ENCODE results near the gene KPRP.

The KPRP gene

GRCh38 chr1:152759453-152760173 lies 1.8 kb downstream of the KPRP start:
- no peak overlapping the region for H3K4ac ChIP-seq (ENCODE audit: low read depth in 1 of 2, low read length in 2 of 2)
- no peak overlapping the region for H2BK5ac ChIP-seq (ENCODE audit: low read depth, low read length, poor library complexity, severe bottlenecking)
- H2BK12ac ChIP-seq (ENCODE audit: low read length in 2 of 2): no peak overlapping the region
- WGBS: 76% methylated on average over 8 of the region's 8 CpGs
- no peaks in the 10 kb centered on the region for H3K27me3 ChIP-seq (ENCODE audit: control insufficient read depth in 1 of 2, insufficient read depth in 1 of 2, low read length in 2 of 2)
- H3K23ac ChIP-seq (ENCODE audit: low read length in 2 of 2): no peak overlapping the region
- H3K4me1 ChIP-seq (ENCODE audit: control insufficient read depth, insufficient read depth, low read depth, low read length): no peaks in the 10 kb centered on the region
- H2AK5ac ChIP-seq (ENCODE audit: low read length, severe bottlenecking): no peak overlapping the region
- H3K18ac ChIP-seq (ENCODE audit: low read depth in 1 of 2, low read length in 2 of 2): no peak overlapping the region
- H4K91ac ChIP-seq (ENCODE audit: low read length): no peak overlapping the region
- H3K79me1 ChIP-seq (replicated peaks; ENCODE audit: low read length, poor library complexity, severe bottlenecking): no peaks in the 10 kb centered on the region
- no peaks in the 10 kb centered on the region for H3K9me3 ChIP-seq (ENCODE audit: control insufficient read depth, low read length)
- H3K4me3 ChIP-seq (ENCODE audit: insufficient read depth in 1 of 2, low read depth in 1 of 2, low read length in 2 of 2): no peak overlapping the region
- no peak overlapping the region for H4K8ac ChIP-seq (ENCODE audit: low read length)
- no peak overlapping the region for H2AFZ ChIP-seq (ENCODE audit: low read depth, low read length)
- H3K9ac ChIP-seq (ENCODE audit: low read length): no peak overlapping the region
- H3K14ac ChIP-seq (ENCODE audit: low read length in 2 of 2): no peak overlapping the region
- no peak for DNase-seq
- H2BK120ac ChIP-seq (ENCODE audit: low read depth, low read length): no peak overlapping the region
- no peak overlapping the region for H3K27ac ChIP-seq (ENCODE audit: low read length, poor library complexity, severe bottlenecking)
- H3K36me3 ChIP-seq (ENCODE audit: control insufficient read depth in 1 of 2, insufficient read depth in 2 of 2, low read depth in 1 of 2, low read length in 2 of 2): no peaks in the 10 kb centered on the region
- no peak overlapping the region for H2BK15ac ChIP-seq (ENCODE audit: low read depth, poor library complexity, severe bottlenecking)
- no peak overlapping the region for H3K4me2 ChIP-seq (ENCODE audit: low read length, poor library complexity, severe bottlenecking)

- Histone ChIP-seq H3K9ac (ENCODE audit: low read length) (no peak overlapping the region), H3K27me3 (ENCODE audit: control insufficient read depth in 1 of 2, insufficient read depth in 1 of 2, low read length in 2 of 2) (no peaks in the 10 kb centered on the region), H3K4me1 (ENCODE audit: control insufficient read depth, insufficient read depth, low read depth, low read length) (no peaks in the 10 kb centered on the region), H3K79me1 (replicated peaks; ENCODE audit: low read length, poor library complexity, severe bottlenecking) (no peaks in the 10 kb centered on the region), H3K4me3 (ENCODE audit: insufficient read depth in 1 of 2, low read depth in 1 of 2, low read length in 2 of 2) (no peak overlapping the region), H2BK5ac (ENCODE audit: low read depth, low read length, poor library complexity, severe bottlenecking) (no peak overlapping the region), H2BK12ac (ENCODE audit: low read length in 2 of 2) (no peak overlapping the region), H4K91ac (ENCODE audit: low read length) (no peak overlapping the region), H3K9me3 (ENCODE audit: control insufficient read depth, low read length) (no peaks in the 10 kb centered on the region), H2BK15ac (ENCODE audit: low read depth, poor library complexity, severe bottlenecking) (no peak overlapping the region), H3K18ac (ENCODE audit: low read depth in 1 of 2, low read length in 2 of 2) (no peak overlapping the region), H3K14ac (ENCODE audit: low read length in 2 of 2) (no peak overlapping the region), H3K4ac (ENCODE audit: low read depth in 1 of 2, low read length in 2 of 2) (no peak overlapping the region), H3K27ac (ENCODE audit: low read length, poor library complexity, severe bottlenecking) (no peak overlapping the region), H4K8ac (ENCODE audit: low read length) (no peak overlapping the region), H3K23ac (ENCODE audit: low read length in 2 of 2) (no peak overlapping the region), H2AK5ac (ENCODE audit: low read length, severe bottlenecking) (no peak overlapping the region), H3K36me3 (ENCODE audit: control insufficient read depth in 1 of 2, insufficient read depth in 2 of 2, low read depth in 1 of 2, low read length in 2 of 2) (no peaks in the 10 kb centered on the region), H2AFZ (ENCODE audit: low read depth, low read length) (no peak overlapping the region), H2BK120ac (ENCODE audit: low read depth, low read length) (no peak overlapping the region), H3K4me2 (ENCODE audit: low read length, poor library complexity, severe bottlenecking) (no peak overlapping the region)
- 87% methylated on average over 31 of the region's 31 CpGs for WGBS
- no peak for DNase-seq
Observed at GRCh38 chr1:152760551-152761190, 2.8 kb downstream of the KPRP start.

GRCh38 chr1:152761609-152762213 lies 3.9 kb downstream of the KPRP start:
- H2BK120ac ChIP-seq (ENCODE audit: low read depth, low read length): no peak overlapping the region
- no peaks in the 10 kb centered on the region for H3K36me3 ChIP-seq (ENCODE audit: control insufficient read depth in 1 of 2, insufficient read depth in 2 of 2, low read depth in 1 of 2, low read length in 2 of 2)
- no peaks in the 10 kb centered on the region for H3K79me1 ChIP-seq (replicated peaks; ENCODE audit: low read length, poor library complexity, severe bottlenecking)
- no peak overlapping the region for H2BK15ac ChIP-seq (ENCODE audit: low read depth, poor library complexity, severe bottlenecking)
- no peak overlapping the region for H2BK5ac ChIP-seq (ENCODE audit: low read depth, low read length, poor library complexity, severe bottlenecking)
- H4K91ac ChIP-seq (ENCODE audit: low read length): no peak overlapping the region
- H3K4me2 ChIP-seq (ENCODE audit: low read length, poor library complexity, severe bottlenecking): no peak overlapping the region
- WGBS: 84% methylated on average over 3 of the region's 3 CpGs
- no peak overlapping the region for H3K23ac ChIP-seq (ENCODE audit: low read length in 2 of 2)
- no peaks in the 10 kb centered on the region for H3K27me3 ChIP-seq (ENCODE audit: control insufficient read depth in 1 of 2, insufficient read depth in 1 of 2, low read length in 2 of 2)
- peak overlapping the region; percentile 3 for H3K9ac ChIP-seq (ENCODE audit: low read length)
- H3K4ac ChIP-seq (ENCODE audit: low read depth in 1 of 2, low read length in 2 of 2): no peak overlapping the region
- H2BK12ac ChIP-seq (ENCODE audit: low read length in 2 of 2): no peak overlapping the region
- no peak overlapping the region for H3K4me3 ChIP-seq (ENCODE audit: insufficient read depth in 1 of 2, low read depth in 1 of 2, low read length in 2 of 2)
- no peak overlapping the region for H3K14ac ChIP-seq (ENCODE audit: low read length in 2 of 2)
- H2AK5ac ChIP-seq (ENCODE audit: low read length, severe bottlenecking): no peak overlapping the region
- H3K18ac ChIP-seq (ENCODE audit: low read depth in 1 of 2, low read length in 2 of 2): no peak overlapping the region
- no peaks in the 10 kb centered on the region for H3K9me3 ChIP-seq (ENCODE audit: control insufficient read depth, low read length)
- H3K4me1 ChIP-seq (ENCODE audit: control insufficient read depth, insufficient read depth, low read depth, low read length): no peaks in the 10 kb centered on the region
- no peak for DNase-seq
- H4K8ac ChIP-seq (ENCODE audit: low read length): no peak overlapping the region
- H2AFZ ChIP-seq (ENCODE audit: low read depth, low read length): no peak overlapping the region
- H3K27ac ChIP-seq (ENCODE audit: low read length, poor library complexity, severe bottlenecking): no peak overlapping the region

- Histone ChIP-seq H3K9ac (ENCODE audit: low read length) (peak overlapping the region; percentile 13), H3K4me2 (ENCODE audit: low read length, poor library complexity, severe bottlenecking) (no peak overlapping the region), H2BK120ac (ENCODE audit: low read depth, low read length) (no peak overlapping the region), H2BK12ac (ENCODE audit: low read length in 2 of 2) (no peak overlapping the region), H2AFZ (ENCODE audit: low read depth, low read length) (no peak overlapping the region), H3K27ac (ENCODE audit: low read length, poor library complexity, severe bottlenecking) (no peak overlapping the region), H3K4me1 (ENCODE audit: control insufficient read depth, insufficient read depth, low read depth, low read length) (no peaks in the 10 kb centered on the region), H2AK5ac (ENCODE audit: low read length, severe bottlenecking) (no peak overlapping the region), H3K4me3 (ENCODE audit: insufficient read depth in 1 of 2, low read depth in 1 of 2, low read length in 2 of 2) (no peak overlapping the region), H3K23ac (ENCODE audit: low read length in 2 of 2) (no peak overlapping the region), H2BK5ac (ENCODE audit: low read depth, low read length, poor library complexity, severe bottlenecking) (no peak overlapping the region), H3K27me3 (ENCODE audit: control insufficient read depth in 1 of 2, insufficient read depth in 1 of 2, low read length in 2 of 2) (no peaks in the 10 kb centered on the region), H3K79me1 (replicated peaks; ENCODE audit: low read length, poor library complexity, severe bottlenecking) (no peaks in the 10 kb centered on the region), H3K18ac (ENCODE audit: low read depth in 1 of 2, low read length in 2 of 2) (no peak overlapping the region), H4K8ac (ENCODE audit: low read length) (no peak overlapping the region), H3K36me3 (ENCODE audit: control insufficient read depth in 1 of 2, insufficient read depth in 2 of 2, low read depth in 1 of 2, low read length in 2 of 2) (no peaks in the 10 kb centered on the region), H4K91ac (ENCODE audit: low read length) (no peak overlapping the region), H2BK15ac (ENCODE audit: low read depth, poor library complexity, severe bottlenecking) (no peak overlapping the region), H3K9me3 (ENCODE audit: control insufficient read depth, low read length) (no peaks in the 10 kb centered on the region), H3K14ac (ENCODE audit: low read length in 2 of 2) (no peak overlapping the region), H3K4ac (ENCODE audit: low read depth in 1 of 2, low read length in 2 of 2) (no peak overlapping the region)
- no peak for DNase-seq
- WGBS: 38% methylated on average over 6 of the region's 8 CpGs
Observed at GRCh38 chr1:152768847-152769533, 11.2 kb downstream of the KPRP start.

Measured in mesenchymal stem cell (in vitro differentiated cells and primary cell).